ENCODE measurements around the gene VWA3A.

- TF ChIP-seq, protein P1, sequence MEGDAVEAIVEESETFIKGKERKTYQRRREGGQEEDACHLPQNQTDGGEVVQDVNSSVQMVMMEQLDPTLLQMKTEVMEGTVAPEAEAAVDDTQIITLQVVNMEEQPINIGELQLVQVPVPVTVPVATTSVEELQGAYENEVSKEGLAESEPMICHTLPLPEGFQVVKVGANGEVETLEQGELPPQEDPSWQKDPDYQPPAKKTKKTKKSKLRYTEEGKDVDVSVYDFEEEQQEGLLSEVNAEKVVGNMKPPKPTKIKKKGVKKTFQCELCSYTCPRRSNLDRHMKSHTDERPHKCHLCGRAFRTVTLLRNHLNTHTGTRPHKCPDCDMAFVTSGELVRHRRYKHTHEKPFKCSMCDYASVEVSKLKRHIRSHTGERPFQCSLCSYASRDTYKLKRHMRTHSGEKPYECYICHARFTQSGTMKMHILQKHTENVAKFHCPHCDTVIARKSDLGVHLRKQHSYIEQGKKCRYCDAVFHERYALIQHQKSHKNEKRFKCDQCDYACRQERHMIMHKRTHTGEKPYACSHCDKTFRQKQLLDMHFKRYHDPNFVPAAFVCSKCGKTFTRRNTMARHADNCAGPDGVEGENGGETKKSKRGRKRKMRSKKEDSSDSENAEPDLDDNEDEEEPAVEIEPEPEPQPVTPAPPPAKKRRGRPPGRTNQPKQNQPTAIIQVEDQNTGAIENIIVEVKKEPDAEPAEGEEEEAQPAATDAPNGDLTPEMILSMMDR (IDR thresholded peaks at IDR 0.05; ENCODE audit: insufficient read depth, low read depth, low read length) = no peak
- no peak for TF ChIP-seq EZH2 (IDR thresholded peaks at IDR 0.05; ENCODE audit: insufficient read depth, low read length)
These were observed 620 bp upstream of the VWA3A start for GRCh38 chr16:22091721-22092120.
